Measurements from ENCODE around the gene CENPB.

CENPB gene

DNA sequence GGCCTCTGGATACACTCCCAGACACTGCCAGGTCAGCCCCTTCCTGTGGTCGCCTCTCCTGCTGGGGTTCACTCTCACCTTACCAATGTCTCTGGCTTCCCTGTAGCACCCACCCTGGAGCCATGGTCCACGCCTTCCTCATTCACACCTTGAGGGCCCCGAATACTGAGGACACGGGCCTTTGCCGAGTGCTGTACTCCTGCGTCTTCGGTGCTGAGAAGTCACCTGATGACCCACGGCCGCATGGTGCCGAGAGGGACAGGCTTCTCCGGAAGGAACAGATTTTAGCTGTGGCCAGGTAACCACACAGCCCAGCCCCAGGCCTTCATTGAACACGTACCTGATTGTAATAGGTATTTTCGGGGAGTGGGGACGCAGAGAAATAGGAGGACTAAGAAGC lies 35.5 kb upstream of the CENPB start:
- TF ChIP-seq, protein P1, sequence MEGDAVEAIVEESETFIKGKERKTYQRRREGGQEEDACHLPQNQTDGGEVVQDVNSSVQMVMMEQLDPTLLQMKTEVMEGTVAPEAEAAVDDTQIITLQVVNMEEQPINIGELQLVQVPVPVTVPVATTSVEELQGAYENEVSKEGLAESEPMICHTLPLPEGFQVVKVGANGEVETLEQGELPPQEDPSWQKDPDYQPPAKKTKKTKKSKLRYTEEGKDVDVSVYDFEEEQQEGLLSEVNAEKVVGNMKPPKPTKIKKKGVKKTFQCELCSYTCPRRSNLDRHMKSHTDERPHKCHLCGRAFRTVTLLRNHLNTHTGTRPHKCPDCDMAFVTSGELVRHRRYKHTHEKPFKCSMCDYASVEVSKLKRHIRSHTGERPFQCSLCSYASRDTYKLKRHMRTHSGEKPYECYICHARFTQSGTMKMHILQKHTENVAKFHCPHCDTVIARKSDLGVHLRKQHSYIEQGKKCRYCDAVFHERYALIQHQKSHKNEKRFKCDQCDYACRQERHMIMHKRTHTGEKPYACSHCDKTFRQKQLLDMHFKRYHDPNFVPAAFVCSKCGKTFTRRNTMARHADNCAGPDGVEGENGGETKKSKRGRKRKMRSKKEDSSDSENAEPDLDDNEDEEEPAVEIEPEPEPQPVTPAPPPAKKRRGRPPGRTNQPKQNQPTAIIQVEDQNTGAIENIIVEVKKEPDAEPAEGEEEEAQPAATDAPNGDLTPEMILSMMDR (IDR thresholded peaks at IDR 0.05; ENCODE audit: low read depth, low read length, missing control alignments): no peak
- no peak overlapping the region for H3K4me3 ChIP-seq (ENCODE audit: low read depth, low read length)
- no peak for DNase-seq (ENCODE audit: low read depth)

DNA sequence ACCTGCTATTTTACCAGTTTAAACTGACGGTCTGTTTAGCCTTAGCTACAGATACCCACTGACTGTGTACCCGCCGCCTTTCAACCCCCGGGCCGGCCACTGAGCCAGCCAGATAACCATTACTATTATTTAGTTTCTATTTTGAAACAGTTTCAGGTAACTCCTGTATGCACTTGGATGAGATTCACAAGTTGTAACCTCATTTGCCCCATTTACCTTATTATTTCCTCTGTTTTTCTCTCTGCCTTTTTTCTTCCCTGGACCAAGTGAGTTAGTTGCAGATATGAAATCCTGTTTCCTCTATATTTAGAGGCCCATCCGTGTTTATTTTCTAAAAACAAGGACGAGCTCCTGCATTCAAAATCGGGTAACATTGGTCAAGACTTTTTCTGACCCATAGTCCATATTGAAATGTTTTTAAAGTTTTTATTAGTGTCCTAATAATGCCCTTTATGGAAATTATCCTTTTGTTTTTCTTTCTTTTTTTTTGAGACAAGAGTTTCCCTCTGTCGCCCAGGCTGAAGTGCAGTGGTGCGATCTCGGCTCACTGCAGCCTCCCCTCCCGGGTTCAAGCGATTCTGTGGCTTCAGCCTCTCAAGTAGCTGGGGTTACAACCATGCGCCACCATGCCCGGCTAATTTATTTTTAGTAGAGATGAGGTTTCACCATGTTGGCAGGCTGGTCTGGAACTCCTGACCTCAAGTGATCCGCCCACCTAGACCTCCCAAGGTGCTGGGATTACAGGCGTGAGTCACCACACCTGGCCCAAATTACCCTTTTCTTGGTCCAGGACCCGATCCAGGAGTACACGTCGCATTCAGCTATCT lies 34.6 kb upstream of the CENPB start:
- peak overlapping the region; percentile 78 for H3K4me3 ChIP-seq (ENCODE audit: low read depth, low read length)
- TF ChIP-seq, protein P1 (IDR thresholded peaks at IDR 0.05; ENCODE audit: low read depth, low read length, missing control alignments): no peak
- no peak for DNase-seq (ENCODE audit: low read depth)

DNA sequence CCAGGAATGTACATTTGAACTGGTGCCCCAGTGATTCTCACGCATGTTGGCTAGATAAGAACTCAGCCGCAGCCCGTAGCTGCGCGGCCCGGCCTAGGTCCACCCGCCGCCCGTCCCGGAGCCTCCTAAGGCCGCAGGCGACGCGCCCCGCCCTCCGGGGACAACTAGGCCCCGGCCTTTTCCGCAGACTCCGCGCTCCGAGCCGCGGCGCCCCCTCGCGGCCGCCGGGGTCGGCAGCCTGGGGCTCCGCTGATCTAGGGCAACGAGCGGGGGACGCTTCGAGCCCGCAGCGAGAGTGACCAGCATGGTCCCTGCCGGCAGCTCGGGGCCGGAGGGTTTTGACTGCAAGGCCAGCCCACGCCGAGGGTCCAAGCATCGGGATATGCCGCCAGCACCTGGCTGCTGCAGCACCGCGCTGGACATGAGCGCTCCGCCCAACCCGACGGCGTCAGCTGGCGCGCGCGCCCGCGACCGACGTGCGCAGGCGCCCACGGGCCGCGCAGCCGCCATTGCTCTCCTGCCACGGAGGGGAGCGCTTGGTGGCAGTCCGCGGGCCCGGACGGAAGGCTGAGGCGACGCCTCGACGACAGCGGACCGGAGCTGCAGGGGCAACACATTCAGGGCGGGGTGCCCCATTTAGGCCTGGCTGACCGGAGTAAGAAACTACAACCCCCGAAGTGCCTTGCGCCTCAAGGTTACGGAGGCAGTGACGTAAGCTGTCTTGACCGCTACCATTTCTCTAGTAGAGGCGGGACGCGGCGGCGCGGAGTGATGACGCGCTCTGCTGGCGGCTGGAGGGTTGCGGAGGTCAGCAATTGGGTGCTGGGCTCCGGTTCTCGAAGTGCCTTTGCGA lies 33.7 kb upstream of the CENPB start, which contains the start of gene AP5S1:
AP5S1 (plus strand) TSS at position 500 of the 853 bp plus-strand sequence. CDS start 1,571 bp downstream, outside the sequence.
- peak within 1 kb of the TSS; percentile 78 for H3K4me3 ChIP-seq (ENCODE audit: low read depth, low read length)
- DNase-seq (ENCODE audit: low read depth): peak; percentile 89
- TF ChIP-seq, protein P1 (IDR thresholded peaks at IDR 0.05; ENCODE audit: low read depth, low read length, missing control alignments): peak; percentile 87

DNA sequence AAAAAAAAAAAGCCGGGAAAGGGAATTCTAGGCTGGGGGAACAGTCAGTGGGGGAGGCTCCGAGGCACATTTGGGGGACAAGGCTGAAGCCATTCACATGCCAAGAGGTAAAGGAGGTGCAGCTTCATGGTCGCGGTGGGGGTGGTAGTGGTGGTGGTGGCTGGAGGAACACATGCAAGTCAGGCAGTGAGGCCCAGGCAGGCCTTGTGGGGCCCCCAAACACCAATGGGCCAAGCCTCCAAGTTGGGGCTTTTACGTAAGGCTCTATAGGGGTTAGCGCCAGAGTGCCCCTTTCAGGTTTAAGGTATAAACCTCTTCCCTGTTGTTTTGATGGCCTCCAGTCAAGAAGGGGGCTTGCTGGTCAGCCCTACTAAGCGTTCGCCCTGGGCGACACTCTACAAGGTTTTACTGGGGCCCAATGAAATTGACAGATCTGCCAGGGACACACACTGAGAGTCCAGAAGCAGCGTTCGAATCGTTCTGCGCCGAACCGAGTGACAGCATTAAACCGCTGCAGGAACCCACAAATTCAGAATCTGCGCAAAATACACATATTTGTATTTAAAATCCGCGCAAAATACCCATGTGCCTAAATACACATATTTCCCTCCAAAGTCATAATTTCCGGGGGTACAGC lies 33.0 kb upstream of the CENPB start:
- TF ChIP-seq, protein P1 (IDR thresholded peaks at IDR 0.05; ENCODE audit: low read depth, low read length, missing control alignments): no peak
- DNase-seq (ENCODE audit: low read depth): no peak
- H3K4me3 ChIP-seq (ENCODE audit: low read depth, low read length): peak overlapping the region; percentile 78

DNA sequence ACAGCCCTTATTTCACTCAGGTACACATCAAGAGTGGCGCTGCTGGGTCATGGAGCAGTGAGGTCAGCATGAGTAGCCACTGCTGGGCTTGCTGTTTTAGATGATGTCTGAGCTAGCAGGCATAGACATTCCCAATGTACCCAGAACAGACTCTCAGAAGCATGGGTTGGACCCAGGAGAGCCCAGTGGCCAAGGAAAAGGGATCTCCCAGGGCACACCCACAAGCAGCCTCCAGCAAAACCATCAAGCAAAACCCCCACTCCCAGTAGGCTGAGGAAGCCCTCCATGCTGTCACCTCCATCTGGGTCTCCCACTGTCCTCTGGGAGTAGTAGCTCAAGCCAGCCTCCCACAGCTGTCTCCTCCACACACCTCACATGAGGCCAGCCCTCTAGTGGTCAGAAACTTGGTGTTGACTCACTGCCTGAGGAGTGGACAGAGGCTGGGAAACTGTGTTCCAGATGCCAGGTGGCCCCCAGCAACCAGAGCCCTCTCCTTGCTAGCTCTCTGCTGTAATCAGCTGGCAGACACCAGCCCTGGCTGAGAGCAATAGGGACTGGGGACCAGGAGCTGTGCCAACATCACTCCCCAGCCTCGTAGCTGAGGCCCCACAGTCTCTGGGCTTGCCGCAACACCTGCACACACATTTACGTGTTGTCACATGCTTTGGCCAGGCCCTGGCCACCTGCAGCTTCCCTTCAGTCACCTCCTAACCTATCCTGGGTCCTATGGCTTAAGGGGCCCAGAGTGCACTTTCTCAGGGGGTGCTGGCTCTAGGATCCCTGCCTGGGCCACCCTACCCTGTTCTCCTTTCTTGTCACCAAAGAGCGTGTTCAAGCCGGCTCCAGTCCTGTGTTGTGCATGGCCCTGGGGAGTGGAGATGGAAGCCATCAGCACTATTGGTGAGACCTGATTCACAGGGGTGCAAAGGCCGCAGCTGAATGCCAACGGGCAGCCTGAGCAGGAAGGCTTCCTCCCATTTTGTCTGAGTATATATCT lies 31.9 kb upstream of the CENPB start:
- DNase-seq (ENCODE audit: low read depth): no peak
- TF ChIP-seq, protein P1 (IDR thresholded peaks at IDR 0.05; ENCODE audit: low read depth, low read length, missing control alignments): peak; percentile 66
- H3K4me3 ChIP-seq (ENCODE audit: low read depth, low read length): no peak overlapping the region
